Mesothelial cell of epicardium (in vitro differentiated cells): ENCODE data around the gene EPB41L4A. TPM values are rescaled to one million over a fixed set of nuclear protein-coding genes. Genes with fewer than 3 reads are reported as not detected.

Experiments used
- DNase-seq, 2 experiments: peaks; one replicate each; pipeline ENCODE4 v3.0.0; 2021; ENCODE audit warnings: low spot score in 2 of 2; ENCODE audit not compliant: unreplicated experiment in 2 of 2
- H3K27ac Mint-ChIP-seq: 2 replicates; pipeline ENCODE4 v1.8.0; 2021; ENCODE audit warnings: mixed read lengths
- H3K27me3 Mint-ChIP-seq: 2 replicates; pipeline ENCODE4 v1.8.0; 2021; ENCODE audit warnings: low read depth, mixed read lengths
- H3K36me3 Mint-ChIP-seq: 2 replicates; pipeline ENCODE4 v1.8.0; 2021; ENCODE audit warnings: mixed read lengths
- H3K4me1 Mint-ChIP-seq: 2 replicates; pipeline ENCODE4 v1.8.0; 2021; ENCODE audit warnings: mixed read lengths
- H3K4me3 Mint-ChIP-seq: 2 replicates; pipeline ENCODE4 v1.8.0; 2021; ENCODE audit warnings: mild to moderate bottlenecking, moderate library complexity, mixed read lengths
- H3K9me3 Mint-ChIP-seq: 2 replicates; pipeline ENCODE4 v1.8.0; 2021; ENCODE audit warnings: mixed read lengths
- total RNA-seq: library from RNA; stranded (reverse); gene quantifications from 3 replicates; pipeline ENCODE4 v1.2.1, GENCODE V29; 2021
- TF ChIP-seq, protein P1 (sequence below): fragments of 200-600 bp; sonication (generic); IDR thresholded peaks from one replicate; pipeline ENCODE4 v1.5.0; 2021; ENCODE audit warnings: antibody characterized with exemption; ENCODE audit not compliant: unreplicated experiment

The EPB41L4A gene
- total RNA-seq, 1 donor from 2014 or later, result 39.3 TPM

DNA sequence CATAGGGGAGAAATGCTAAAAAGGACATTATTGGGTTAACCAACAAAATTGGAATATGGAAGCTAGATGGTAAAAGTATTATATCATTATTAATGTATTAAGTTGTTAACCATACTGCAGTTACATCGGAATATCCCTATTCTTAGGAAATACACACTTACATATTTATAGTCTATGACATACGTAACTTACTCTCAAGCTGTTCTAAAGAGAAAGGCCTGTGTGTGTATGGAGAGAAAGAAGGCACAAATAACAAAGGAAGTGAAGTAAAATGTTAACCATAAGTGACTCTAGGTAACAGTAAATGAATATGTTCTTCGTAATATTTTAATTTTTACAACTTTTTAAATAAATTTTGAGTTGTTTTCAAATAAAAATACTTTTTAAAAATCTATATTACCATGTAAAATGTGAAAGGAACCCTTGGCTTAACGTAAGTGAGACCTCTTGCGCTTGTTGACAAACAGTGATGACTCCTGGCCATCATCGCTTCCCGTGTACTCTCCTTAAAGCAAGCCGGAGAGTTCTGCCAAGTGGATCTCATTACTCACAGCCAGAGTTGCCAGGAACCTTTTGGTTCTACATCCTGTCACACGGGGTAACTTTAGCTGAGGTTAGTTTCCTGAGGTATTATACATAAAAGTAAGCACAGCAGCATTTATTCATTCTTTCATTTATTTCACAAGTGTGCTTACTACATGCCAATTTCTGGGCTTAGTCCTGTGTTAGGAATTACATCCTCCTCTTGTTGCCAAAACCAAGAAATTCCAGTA lies 165.4 kb downstream of the EPB41L4A start:
- TF ChIP-seq, protein P1, sequence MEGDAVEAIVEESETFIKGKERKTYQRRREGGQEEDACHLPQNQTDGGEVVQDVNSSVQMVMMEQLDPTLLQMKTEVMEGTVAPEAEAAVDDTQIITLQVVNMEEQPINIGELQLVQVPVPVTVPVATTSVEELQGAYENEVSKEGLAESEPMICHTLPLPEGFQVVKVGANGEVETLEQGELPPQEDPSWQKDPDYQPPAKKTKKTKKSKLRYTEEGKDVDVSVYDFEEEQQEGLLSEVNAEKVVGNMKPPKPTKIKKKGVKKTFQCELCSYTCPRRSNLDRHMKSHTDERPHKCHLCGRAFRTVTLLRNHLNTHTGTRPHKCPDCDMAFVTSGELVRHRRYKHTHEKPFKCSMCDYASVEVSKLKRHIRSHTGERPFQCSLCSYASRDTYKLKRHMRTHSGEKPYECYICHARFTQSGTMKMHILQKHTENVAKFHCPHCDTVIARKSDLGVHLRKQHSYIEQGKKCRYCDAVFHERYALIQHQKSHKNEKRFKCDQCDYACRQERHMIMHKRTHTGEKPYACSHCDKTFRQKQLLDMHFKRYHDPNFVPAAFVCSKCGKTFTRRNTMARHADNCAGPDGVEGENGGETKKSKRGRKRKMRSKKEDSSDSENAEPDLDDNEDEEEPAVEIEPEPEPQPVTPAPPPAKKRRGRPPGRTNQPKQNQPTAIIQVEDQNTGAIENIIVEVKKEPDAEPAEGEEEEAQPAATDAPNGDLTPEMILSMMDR, result no peak
- H3K27me3 Mint-ChIP-seq, result no peaks in the 10 kb centered on the region
- H3K4me1 Mint-ChIP-seq, result peaks cover 22% of the 10 kb centered on the region
- H3K9me3 Mint-ChIP-seq, result no peaks in the 10 kb centered on the region
- H3K36me3 Mint-ChIP-seq, result peaks cover 2% of the 10 kb centered on the region
- no peak overlapping the region for H3K4me3 Mint-ChIP-seq
- no peak overlapping the region for H3K27ac Mint-ChIP-seq
- DNase-seq, result no peak

DNA sequence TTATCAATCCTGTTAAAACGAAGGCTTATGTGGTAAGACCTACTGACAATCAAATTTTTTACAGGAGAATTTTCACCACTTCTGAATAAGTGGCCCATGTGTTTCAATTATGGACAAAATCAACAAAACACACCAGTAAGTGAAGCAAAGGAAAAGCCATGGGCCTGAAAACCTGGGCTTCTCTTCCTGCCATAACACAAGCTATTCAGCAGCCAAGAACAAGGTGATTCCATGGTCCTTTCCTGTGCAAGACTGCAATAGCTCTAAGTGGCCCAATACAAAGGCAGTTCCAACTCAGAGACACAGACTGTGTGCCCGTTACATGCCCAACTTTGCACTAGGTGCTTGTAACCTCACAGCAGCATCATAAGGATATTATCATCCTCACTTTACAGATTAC lies 168.5 kb downstream of the EPB41L4A start:
- no peaks in the 10 kb centered on the region for H3K27me3 Mint-ChIP-seq
- H3K4me3 Mint-ChIP-seq, result no peak overlapping the region
- H3K4me1 Mint-ChIP-seq, result peaks cover 32% of the 10 kb centered on the region
- H3K36me3 Mint-ChIP-seq, result peaks cover 2% of the 10 kb centered on the region
- H3K9me3 Mint-ChIP-seq, result no peaks in the 10 kb centered on the region
- TF ChIP-seq, protein P1, result no peak
- no peak overlapping the region for H3K27ac Mint-ChIP-seq
- DNase-seq, result no peak

DNA sequence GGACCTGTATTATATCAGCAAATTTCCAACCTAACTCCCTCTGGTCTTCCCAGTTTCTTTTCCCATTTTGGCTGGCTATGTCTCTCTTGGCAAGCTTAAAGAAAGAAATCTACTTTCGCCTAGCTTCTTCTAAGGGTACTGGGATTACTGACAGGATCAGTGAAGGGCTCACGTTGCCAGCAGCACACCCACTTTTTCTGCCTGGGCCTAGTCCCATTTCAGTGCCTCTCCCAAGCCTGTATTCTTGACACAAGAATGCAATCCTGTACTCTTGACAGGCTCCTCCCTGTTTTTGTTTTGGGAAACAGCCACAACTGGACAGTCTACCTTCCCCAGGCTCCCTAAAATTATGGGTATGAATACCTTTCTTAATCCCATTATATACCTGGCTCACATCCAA lies 170.5 kb downstream of the EPB41L4A start:
- TF ChIP-seq, protein P1, result no peak
- H3K36me3 Mint-ChIP-seq, result peaks cover 7% of the 10 kb centered on the region
- H3K4me1 Mint-ChIP-seq, result peaks cover 36% of the 10 kb centered on the region
- H3K27ac Mint-ChIP-seq, result peak overlapping the region; percentile 72
- no peaks in the 10 kb centered on the region for H3K27me3 Mint-ChIP-seq
- no peak overlapping the region for H3K4me3 Mint-ChIP-seq
- H3K9me3 Mint-ChIP-seq, result no peaks in the 10 kb centered on the region
- no peak for DNase-seq

DNA sequence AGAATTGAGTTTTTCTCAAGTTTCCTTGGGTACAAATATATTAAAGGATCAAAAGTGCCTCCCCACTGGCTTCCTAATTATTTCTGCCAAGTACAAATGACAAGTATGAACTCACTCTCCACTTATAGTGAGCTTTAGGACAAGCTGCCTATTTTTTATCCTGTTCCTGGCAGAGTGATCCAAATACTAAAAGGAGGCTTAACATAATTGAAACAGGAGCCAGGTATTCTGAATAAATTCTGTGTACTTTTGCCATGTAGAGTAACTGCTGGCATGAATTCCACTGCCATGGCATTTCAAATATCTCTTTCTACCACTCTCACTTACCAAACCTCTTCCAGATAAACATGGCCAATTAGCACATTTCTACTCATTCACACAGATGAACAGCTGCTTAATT lies 171.1 kb downstream of the EPB41L4A start:
- H3K4me1 Mint-ChIP-seq, result peaks cover 35% of the 10 kb centered on the region
- H3K4me3 Mint-ChIP-seq, result no peak overlapping the region
- TF ChIP-seq, protein P1, result no peak
- DNase-seq, result no peak
- H3K36me3 Mint-ChIP-seq, result peaks cover 7% of the 10 kb centered on the region
- H3K27ac Mint-ChIP-seq, result peak overlapping the region; percentile 79
- no peaks in the 10 kb centered on the region for H3K27me3 Mint-ChIP-seq
- H3K9me3 Mint-ChIP-seq, result no peaks in the 10 kb centered on the region

DNA sequence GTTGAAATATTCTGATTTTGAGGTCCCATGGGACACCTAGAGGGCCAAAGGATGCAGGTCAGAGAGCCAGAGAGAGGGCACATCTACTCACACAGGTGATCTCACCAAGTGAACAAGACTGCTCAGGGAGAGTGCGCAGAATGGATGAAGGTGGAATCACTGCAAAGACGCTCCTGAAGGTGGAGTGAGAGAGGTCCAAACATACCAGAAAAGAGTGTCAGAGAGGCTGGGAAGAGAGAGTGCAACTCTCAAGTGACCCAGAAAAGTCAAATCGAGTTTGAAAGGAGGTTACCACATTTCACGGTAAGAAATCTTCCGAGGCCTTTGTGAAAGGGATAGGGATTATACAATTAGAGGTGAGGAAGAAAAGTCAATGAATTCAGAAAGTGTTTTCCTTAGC lies 173.4 kb downstream of the EPB41L4A start:
- Mint-ChIP-seq H3K36me3 (peaks cover 5% of the 10 kb centered on the region), H3K4me1 (peaks cover 33% of the 10 kb centered on the region), H3K4me3 (no peak overlapping the region), H3K27ac (peak overlapping the region; percentile 87), H3K27me3 (no peaks in the 10 kb centered on the region), H3K9me3 (no peaks in the 10 kb centered on the region)
- TF ChIP-seq, protein P1, result no peak
- no peak for DNase-seq
